Liver (tissue), 3 donors: ENCODE results near the gene TRIM46.

Experiments used
- HNF4A ChIP-seq, 2 donors: conservative IDR thresholded peaks; 2 replicates each; pipeline ENCODE4 v1.6.1; 2016; ENCODE audit warnings: antibody characterized with exemption in 2 of 2, mild to moderate bottlenecking in 2 of 2
- RAD21 ChIP-seq, 2 donors: IDR thresholded peaks; 2 replicates each; pipeline ENCODE4 v1.6.1; 2016; ENCODE audit warnings: antibody characterized with exemption in 2 of 2, mild to moderate bottlenecking in 2 of 2
- TAF1 ChIP-seq: conservative IDR thresholded peaks from 2 replicates; pipeline ENCODE4 v1.6.1; 2016; ENCODE audit warnings: antibody characterized with exemption, mild to moderate bottlenecking
- YY1 ChIP-seq: IDR thresholded peaks from 2 replicates; pipeline ENCODE4 v1.6.1; 2016; ENCODE audit warnings: antibody characterized with exemption, mild to moderate bottlenecking
- TF ChIP-seq, protein P1 (sequence below): fragments of 150-350 bp; IDR thresholded peaks from 2 replicates; pipeline ENCODE4 v1.5.1; 2017; ENCODE audit warnings: improper control_type of control experiment, low read depth, low read length; ENCODE audit not compliant: missing input control
- TF ChIP-seq, protein P2 (sequence below): IDR thresholded peaks from 2 replicates; pipeline ENCODE4 v1.6.1; 2016; ENCODE audit warnings: antibody characterized with exemption, mild to moderate bottlenecking
- donor health status: healthy.
- donor health status: healthy.

DNA sequence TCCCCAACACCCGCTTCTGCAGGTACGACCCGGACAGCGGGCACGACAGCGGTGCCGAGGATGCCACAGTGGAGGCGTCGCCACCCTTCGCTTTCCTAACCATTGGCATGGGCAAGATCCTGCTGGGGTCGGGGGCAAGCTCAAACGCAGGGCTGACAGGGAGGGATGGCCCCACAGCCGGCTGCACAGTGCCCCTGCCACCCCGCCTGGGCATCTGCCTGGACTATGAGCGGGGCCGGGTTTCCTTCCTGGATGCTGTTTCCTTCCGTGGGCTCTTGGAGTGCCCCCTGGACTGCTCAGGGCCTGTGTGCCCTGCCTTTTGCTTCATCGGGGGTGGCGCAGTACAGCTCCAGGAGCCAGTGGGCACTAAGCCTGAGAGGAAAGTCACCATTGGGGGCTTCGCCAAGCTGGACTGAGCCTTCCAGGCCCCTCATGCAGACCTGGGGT is 10.1 kb downstream of the TRIM46 start:
- TF ChIP-seq, protein P1, sequence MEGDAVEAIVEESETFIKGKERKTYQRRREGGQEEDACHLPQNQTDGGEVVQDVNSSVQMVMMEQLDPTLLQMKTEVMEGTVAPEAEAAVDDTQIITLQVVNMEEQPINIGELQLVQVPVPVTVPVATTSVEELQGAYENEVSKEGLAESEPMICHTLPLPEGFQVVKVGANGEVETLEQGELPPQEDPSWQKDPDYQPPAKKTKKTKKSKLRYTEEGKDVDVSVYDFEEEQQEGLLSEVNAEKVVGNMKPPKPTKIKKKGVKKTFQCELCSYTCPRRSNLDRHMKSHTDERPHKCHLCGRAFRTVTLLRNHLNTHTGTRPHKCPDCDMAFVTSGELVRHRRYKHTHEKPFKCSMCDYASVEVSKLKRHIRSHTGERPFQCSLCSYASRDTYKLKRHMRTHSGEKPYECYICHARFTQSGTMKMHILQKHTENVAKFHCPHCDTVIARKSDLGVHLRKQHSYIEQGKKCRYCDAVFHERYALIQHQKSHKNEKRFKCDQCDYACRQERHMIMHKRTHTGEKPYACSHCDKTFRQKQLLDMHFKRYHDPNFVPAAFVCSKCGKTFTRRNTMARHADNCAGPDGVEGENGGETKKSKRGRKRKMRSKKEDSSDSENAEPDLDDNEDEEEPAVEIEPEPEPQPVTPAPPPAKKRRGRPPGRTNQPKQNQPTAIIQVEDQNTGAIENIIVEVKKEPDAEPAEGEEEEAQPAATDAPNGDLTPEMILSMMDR, result no peak
- TF ChIP-seq RAD21 (IDR thresholded peaks at IDR 0.05) (no peak), YY1 (no peak), TAF1 (no peak), HNF4A (conservative IDR thresholded peaks at IDR 0.05) (no peak)
- TF ChIP-seq, protein P2, sequence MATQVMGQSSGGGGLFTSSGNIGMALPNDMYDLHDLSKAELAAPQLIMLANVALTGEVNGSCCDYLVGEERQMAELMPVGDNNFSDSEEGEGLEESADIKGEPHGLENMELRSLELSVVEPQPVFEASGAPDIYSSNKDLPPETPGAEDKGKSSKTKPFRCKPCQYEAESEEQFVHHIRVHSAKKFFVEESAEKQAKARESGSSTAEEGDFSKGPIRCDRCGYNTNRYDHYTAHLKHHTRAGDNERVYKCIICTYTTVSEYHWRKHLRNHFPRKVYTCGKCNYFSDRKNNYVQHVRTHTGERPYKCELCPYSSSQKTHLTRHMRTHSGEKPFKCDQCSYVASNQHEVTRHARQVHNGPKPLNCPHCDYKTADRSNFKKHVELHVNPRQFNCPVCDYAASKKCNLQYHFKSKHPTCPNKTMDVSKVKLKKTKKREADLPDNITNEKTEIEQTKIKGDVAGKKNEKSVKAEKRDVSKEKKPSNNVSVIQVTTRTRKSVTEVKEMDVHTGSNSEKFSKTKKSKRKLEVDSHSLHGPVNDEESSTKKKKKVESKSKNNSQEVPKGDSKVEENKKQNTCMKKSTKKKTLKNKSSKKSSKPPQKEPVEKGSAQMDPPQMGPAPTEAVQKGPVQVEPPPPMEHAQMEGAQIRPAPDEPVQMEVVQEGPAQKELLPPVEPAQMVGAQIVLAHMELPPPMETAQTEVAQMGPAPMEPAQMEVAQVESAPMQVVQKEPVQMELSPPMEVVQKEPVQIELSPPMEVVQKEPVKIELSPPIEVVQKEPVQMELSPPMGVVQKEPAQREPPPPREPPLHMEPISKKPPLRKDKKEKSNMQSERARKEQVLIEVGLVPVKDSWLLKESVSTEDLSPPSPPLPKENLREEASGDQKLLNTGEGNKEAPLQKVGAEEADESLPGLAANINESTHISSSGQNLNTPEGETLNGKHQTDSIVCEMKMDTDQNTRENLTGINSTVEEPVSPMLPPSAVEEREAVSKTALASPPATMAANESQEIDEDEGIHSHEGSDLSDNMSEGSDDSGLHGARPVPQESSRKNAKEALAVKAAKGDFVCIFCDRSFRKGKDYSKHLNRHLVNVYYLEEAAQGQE, result no peak
